Thyroid gland (tissue), 4 donors: Measurements from ENCODE around the gene DHX57. TPM values are rescaled to one million over a fixed set of nuclear protein-coding genes. Genes with fewer than 3 reads are reported as not detected.
"Not testable (repeated sequence)": the region's sequence is repeated elsewhere in the genome, so short reads cannot be mapped to it uniquely, and the experiment has no call there.

Experiments
- DNase-seq, 2 donors: peaks; one replicate each; pipeline ENCODE4 v3.0.0-alpha.2; 2019
- H3K27ac ChIP-seq, 3 donors: fragments of 200-600 bp; sonication (generic); 1 replicate in 2 of 3; 2 replicates in 1 of 3; pipeline ENCODE4 v1.5.1; 2016 to 2019; ENCODE audit warnings: mild to moderate bottlenecking in 1 of 3, moderate library complexity in 1 of 3
- H3K27me3 ChIP-seq: fragments of 200-600 bp; sonication (generic); one replicate; pipeline ENCODE4 v1.5.1; 2019
- H3K36me3 ChIP-seq, 2 donors: fragments of 200-600 bp; sonication (generic); one replicate each; pipeline ENCODE4 v1.5.1; 2016 to 2019
- H3K4me1 ChIP-seq, 2 donors: fragments of 200-600 bp; sonication (generic); one replicate each; pipeline ENCODE4 v1.5.1; 2017 to 2019
- H3K4me3 ChIP-seq, 3 donors: fragments of 200-600 bp; sonication (generic); replicated peaks in 1 of 3; 1 replicate in 2 of 3; 2 replicates in 1 of 3; pipeline ENCODE4 v1.5.1; 2016; ENCODE audit warnings: mild to moderate bottlenecking in 1 of 3
- H3K9me3 ChIP-seq: fragments of 200-600 bp; sonication (generic); one replicate; pipeline ENCODE4 v1.5.1; 2017
- CTCF ChIP-seq, 6 experiments: fragments of 200-600 bp in 3 of 6; fragments of 450-650 bp in 3 of 6; sonication (generic) in 3 of 6; IDR thresholded peaks; one replicate each; pipeline ENCODE4 v1.5.1; 2016 to 2019; ENCODE audit warnings: antibody characterized with exemption in 6 of 6, mild to moderate bottlenecking in 2 of 6, inconsistent platforms in 1 of 6, moderate library complexity in 1 of 6
- POLR2A ChIP-seq, 2 donors: fragments of 450-650 bp; IDR thresholded peaks; one replicate each; pipeline ENCODE4 v1.6.1; 2017; ENCODE audit warnings: antibody characterized with exemption in 2 of 2, mild to moderate bottlenecking in 2 of 2, moderate library complexity in 1 of 2
- WGBS, 2 donors: methylation state at CpG; one replicate each; pipeline ENCODE4 v1.1.5; 2017; 5-methylcytosine and 5-hydroxymethylcytosine counted together
- intact Hi-C: fragments of 100-400 bp; cut with DNase I; formaldehyde crosslinking; loops from one replicate; pipeline ENCODE4 v1.15.1; 2023
- total RNA-seq, 4 donors: library from RNA; depleted of rRNA; stranded (reverse); fragments of >200 nt; gene quantifications; one replicate each; pipeline ENCODE4 v1.2.3, GENCODE V29; 2016

Gene DHX57
- total RNA-seq, 4 donors from 2014 or later: 12.4 to 19.3 (median 16.3) TPM

GRCh38 chr2:38830526-38831159 is 45.1 kb downstream of the DHX57 start:
- Histone ChIP-seq H3K4me3 (no peak overlapping the region), H3K9me3 (no peaks in the 10 kb centered on the region), H3K36me3 (peaks cover 5 to 8% of the 10 kb centered on the region in 2 donors), H3K4me1 (no peaks in the 10 kb centered on the region), H3K27me3 (no peaks in the 10 kb centered on the region), H3K27ac (no peak overlapping the region)
- no peak for DNase-seq
- intact Hi-C loops: no loop called here
- WGBS, 2 donors: 91 to 93% methylated on average over 6 of the region's 6 CpGs
- TF ChIP-seq POLR2A (IDR thresholded peaks at IDR 0.05): no peak
- no peak for TF ChIP-seq CTCF (IDR thresholded peaks at IDR 0.05)

DNA sequence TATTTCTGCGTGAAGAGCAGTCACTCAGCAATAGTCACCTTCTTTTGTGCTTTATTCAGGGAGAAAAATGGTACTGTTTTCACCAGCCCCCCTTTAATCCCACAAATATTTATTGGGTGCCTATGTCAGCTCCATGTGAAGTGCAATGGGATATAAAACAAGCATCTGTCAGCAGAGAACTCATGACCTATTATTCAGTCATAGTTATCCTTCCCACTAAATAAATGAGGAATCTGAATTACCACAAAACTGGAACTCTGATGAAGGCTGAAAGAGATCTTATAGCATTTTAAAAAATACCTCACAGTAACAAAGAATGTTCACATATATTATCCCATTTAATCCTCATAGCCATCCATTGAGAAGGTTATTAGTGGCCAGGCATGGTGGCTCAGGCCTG is 45.8 kb downstream of the DHX57 start:
- H3K27ac ChIP-seq: no peak overlapping the region
- DNase-seq: no peak
- intact Hi-C loops: no loop called here
- WGBS, 2 donors: 94 to 100% methylated on average over 1 of the region's 1 CpG
- no peaks in the 10 kb centered on the region for H3K4me1 ChIP-seq
- no peak overlapping the region for H3K4me3 ChIP-seq
- no peaks in the 10 kb centered on the region for H3K9me3 ChIP-seq
- H3K36me3 ChIP-seq: peaks cover 11 to 12% of the 10 kb centered on the region in 2 donors
- TF ChIP-seq CTCF (IDR thresholded peaks at IDR 0.05): no peak
- no peak for TF ChIP-seq POLR2A (IDR thresholded peaks at IDR 0.05)
- H3K27me3 ChIP-seq: no peaks in the 10 kb centered on the region

- WGBS, 2 donors: 85 to 86% methylated on average over 4 of the region's 4 CpGs
Observed at GRCh38 chr2:38828460-38828859, 47.3 kb downstream of the DHX57 start.

GRCh38 chr2:38827539-38828145 is 48.1 kb downstream of the DHX57 start:
- H3K36me3 ChIP-seq: peaks cover 16% of the 10 kb centered on the region in 2 donors
- H3K4me3 ChIP-seq, H3K27me3 ChIP-seq, H3K4me1 ChIP-seq, H3K9me3 ChIP-seq, intact Hi-C loops, H3K27ac ChIP-seq, DNase-seq: not testable (repeated sequence)
- WGBS, 2 donors: 85% methylated on average over 10 of the region's 10 CpGs

More at GRCh38 chr2:38828460-38828859, 47.3 kb downstream of the DHX57 start:
- TF ChIP-seq POLR2A (IDR thresholded peaks at IDR 0.05) (no peak), CTCF (IDR thresholded peaks at IDR 0.05) (no peak)
- Histone ChIP-seq H3K4me3 (no peak overlapping the region), H3K27ac (no peak overlapping the region), H3K36me3 (peaks cover 12 to 16% of the 10 kb centered on the region in 2 donors), H3K27me3 (no peaks in the 10 kb centered on the region), H3K4me1 (no peaks in the 10 kb centered on the region), H3K9me3 (no peaks in the 10 kb centered on the region)
- no peak for DNase-seq
- intact Hi-C loops: no loop called here

- Histone ChIP-seq H3K36me3 (peaks cover 16 to 19% of the 10 kb centered on the region in 2 donors), H3K27ac (no peak overlapping the region), H3K27me3 (no peaks in the 10 kb centered on the region), H3K4me1 (no peaks in the 10 kb centered on the region), H3K9me3 (no peaks in the 10 kb centered on the region), H3K4me3 (no peak overlapping the region)
- no peak for DNase-seq
- no peak for TF ChIP-seq POLR2A (IDR thresholded peaks at IDR 0.05)
- TF ChIP-seq CTCF (IDR thresholded peaks at IDR 0.05): no peak
- intact Hi-C loops: no loop called here
- WGBS, 2 donors: 95 to 96% methylated on average over 2 of the region's 2 CpGs
Observed at GRCh38 chr2:38825956-38826355, 49.8 kb downstream of the DHX57 start.
